Thyroid gland (tissue), 4 donors: Measurements from ENCODE around the gene XRRA1. TPM values are rescaled to one million over a fixed set of nuclear protein-coding genes. Genes with fewer than 3 reads are reported as not detected.
A peak's percentile ranks its signal among the peaks of the same experiment; 100 is the strongest.

ENCODE experiments used
- DNase-seq, 2 donors: peaks; one replicate each; pipeline ENCODE4 v3.0.0-alpha.2; 2019
- H3K27ac ChIP-seq, 3 donors: fragments of 200-600 bp; sonication (generic); 1 replicate in 2 of 3; 2 replicates in 1 of 3; pipeline ENCODE4 v1.5.1; 2016 to 2019; ENCODE audit warnings: mild to moderate bottlenecking in 1 of 3, moderate library complexity in 1 of 3
- H3K27me3 ChIP-seq: fragments of 200-600 bp; sonication (generic); one replicate; pipeline ENCODE4 v1.5.1; 2019
- H3K36me3 ChIP-seq, 2 donors: fragments of 200-600 bp; sonication (generic); one replicate each; pipeline ENCODE4 v1.5.1; 2016 to 2019
- H3K4me1 ChIP-seq, 2 donors: fragments of 200-600 bp; sonication (generic); one replicate each; pipeline ENCODE4 v1.5.1; 2017 to 2019
- H3K4me3 ChIP-seq, 3 donors: fragments of 200-600 bp; sonication (generic); replicated peaks in 1 of 3; 1 replicate in 2 of 3; 2 replicates in 1 of 3; pipeline ENCODE4 v1.5.1; 2016; ENCODE audit warnings: mild to moderate bottlenecking in 1 of 3
- H3K9me3 ChIP-seq: fragments of 200-600 bp; sonication (generic); one replicate; pipeline ENCODE4 v1.5.1; 2017
- CTCF ChIP-seq, 6 experiments: fragments of 200-600 bp in 3 of 6; fragments of 450-650 bp in 3 of 6; sonication (generic) in 3 of 6; IDR thresholded peaks; one replicate each; pipeline ENCODE4 v1.5.1; 2016 to 2019; ENCODE audit warnings: antibody characterized with exemption in 6 of 6, mild to moderate bottlenecking in 2 of 6, inconsistent platforms in 1 of 6, moderate library complexity in 1 of 6
- POLR2A ChIP-seq, 2 donors: fragments of 450-650 bp; IDR thresholded peaks; one replicate each; pipeline ENCODE4 v1.6.1; 2017; ENCODE audit warnings: antibody characterized with exemption in 2 of 2, mild to moderate bottlenecking in 2 of 2, moderate library complexity in 1 of 2
- WGBS, 2 donors: methylation state at CpG; one replicate each; pipeline ENCODE4 v1.1.5; 2017; 5-methylcytosine and 5-hydroxymethylcytosine counted together
- intact Hi-C: fragments of 100-400 bp; cut with DNase I; formaldehyde crosslinking; loops from one replicate; pipeline ENCODE4 v1.15.1; 2023
- total RNA-seq, 4 donors: library from RNA; depleted of rRNA; stranded (reverse); fragments of >200 nt; gene quantifications; one replicate each; pipeline ENCODE4 v1.2.3, GENCODE V29; 2016

The XRRA1 gene
- total RNA-seq, 4 donors from 2014 or later: 26.8 to 80.6 (median 39.1) TPM

- DNase-seq: no peak
- no peak for TF ChIP-seq CTCF (IDR thresholded peaks at IDR 0.05)
- TF ChIP-seq POLR2A (IDR thresholded peaks at IDR 0.05): no peak
- no peaks in the 10 kb centered on the region for H3K4me1 ChIP-seq
- no peaks in the 10 kb centered on the region for H3K9me3 ChIP-seq
- H3K27ac ChIP-seq: no peak overlapping the region
- no peak overlapping the region for H3K4me3 ChIP-seq
- intact Hi-C loops: loop anchor here (10.0 kb wide), 1 partner anchor 211 kb away; no protein-coding TSS in a partner anchor
- WGBS, 2 donors: 96 to 98% methylated on average over 2 of the region's 2 CpGs
- peaks cover 0 to 12% of the 10 kb centered on the region in 2 donors for H3K36me3 ChIP-seq
- no peaks in the 10 kb centered on the region for H3K27me3 ChIP-seq
Observed at GRCh38 chr11:74933765-74934164, 15.1 kb downstream of the XRRA1 start.

GRCh38 chr11:74932797-74933196 is 16.1 kb downstream of the XRRA1 start:
- WGBS, 2 donors: 94 to 96% methylated on average over 2 of the region's 2 CpGs

GRCh38 chr11:74932169-74932568 is 16.7 kb downstream of the XRRA1 start:
- Histone ChIP-seq H3K9me3 (no peaks in the 10 kb centered on the region), H3K27me3 (no peaks in the 10 kb centered on the region), H3K4me3 (no peak overlapping the region), H3K36me3 (peaks cover 0 to 12% of the 10 kb centered on the region in 2 donors), H3K4me1 (no peaks in the 10 kb centered on the region), H3K27ac (no peak overlapping the region)
- TF ChIP-seq CTCF (IDR thresholded peaks at IDR 0.05): no peak
- no peak for TF ChIP-seq POLR2A (IDR thresholded peaks at IDR 0.05)
- 82 to 89% methylated on average over 5 of the region's 5 CpGs for WGBS, 2 donors
- intact Hi-C loops: loop anchor here (10.0 kb wide), 1 partner anchor 213 kb away; no protein-coding TSS in a partner anchor
- DNase-seq: no peak

More at GRCh38 chr11:74932797-74933196, 16.1 kb downstream of the XRRA1 start:
- Histone ChIP-seq H3K27me3 (no peaks in the 10 kb centered on the region), H3K9me3 (no peaks in the 10 kb centered on the region), H3K27ac (no peak overlapping the region), H3K4me1 (no peaks in the 10 kb centered on the region), H3K36me3 (peaks cover 0 to 12% of the 10 kb centered on the region in 2 donors), H3K4me3 (no peak overlapping the region)
- intact Hi-C loops: loop anchor here (10.0 kb wide), 1 partner anchor 212 kb away; no protein-coding TSS in a partner anchor
- DNase-seq: no peak
- TF ChIP-seq CTCF (IDR thresholded peaks at IDR 0.05): no peak
- TF ChIP-seq POLR2A (IDR thresholded peaks at IDR 0.05): no peak

GRCh38 chr11:74929431-74930363 is 19.2 kb downstream of the XRRA1 start:
- Histone ChIP-seq H3K36me3 (peaks cover 0 to 5% of the 10 kb centered on the region in 2 donors), H3K27ac (no peak overlapping the region), H3K9me3 (no peaks in the 10 kb centered on the region), H3K4me1 (no peaks in the 10 kb centered on the region), H3K27me3 (no peaks in the 10 kb centered on the region), H3K4me3 (no peak overlapping the region)
- 60 to 64% methylated on average over 8 of the region's 8 CpGs for WGBS, 2 donors
- intact Hi-C loops: loop anchor here (2.0 to 10.0 kb wide), 3 partner anchors 103 to 318 kb away; no protein-coding TSS in a partner anchor
- TF ChIP-seq POLR2A (IDR thresholded peaks at IDR 0.05) (no peak), CTCF (IDR thresholded peaks at IDR 0.05) (peak; percentile 52 to 87 (median 80))
- peak; percentile 63 to 74 for DNase-seq

- intact Hi-C loops: loop anchor here (5.0 kb wide), 1 partner anchor 320 kb away; no protein-coding TSS in a partner anchor
- no peaks in the 10 kb centered on the region for H3K36me3 ChIP-seq
Observed at GRCh38 chr11:74927496-74927895, 21.4 kb downstream of the XRRA1 start.

More at GRCh38 chr11:74927496-74927895, 21.4 kb downstream of the XRRA1 start:
- Histone ChIP-seq H3K4me1 (no peaks in the 10 kb centered on the region), H3K27ac (no peak overlapping the region), H3K4me3 (no peak overlapping the region), H3K9me3 (no peaks in the 10 kb centered on the region), H3K27me3 (no peaks in the 10 kb centered on the region)
- DNase-seq: no peak
- TF ChIP-seq CTCF (IDR thresholded peaks at IDR 0.05) (no peak), POLR2A (IDR thresholded peaks at IDR 0.05) (no peak)
